Fibroblast of lung (primary cell): ENCODE measurements around the gene CPA5. TPM values are rescaled to one million over a fixed set of nuclear protein-coding genes. Genes with fewer than 3 reads are reported as not detected.
A peak's percentile ranks its signal among the peaks of the same experiment; 100 is the strongest.

ENCODE experiments used
- DNase-seq, 2 donors: peaks; one replicate each; pipeline versions ENCODE4 v3.0.0 to v3.0.0-alpha.2; 2010; ENCODE audit warnings: low read depth in 2 of 2
- H2AFZ ChIP-seq: 2 replicates; pipeline ENCODE4 v1.5.1; 2012; ENCODE audit warnings: low read length, control low read depth, inconsistent platforms
- H3K27ac ChIP-seq: 2 replicates; pipeline ENCODE4 v1.5.1; 2011; ENCODE audit warnings: low read length, control low read depth; ENCODE audit not compliant: insufficient read depth
- H3K27me3 ChIP-seq: 2 replicates; pipeline ENCODE4 v1.5.1; 2011; ENCODE audit warnings: mild to moderate bottlenecking, low read length; ENCODE audit not compliant: control insufficient read depth, insufficient read depth
- H3K36me3 ChIP-seq: 2 replicates; pipeline ENCODE4 v1.5.1; 2011; ENCODE audit warnings: low read length; ENCODE audit not compliant: control insufficient read depth, insufficient read depth
- H3K4me1 ChIP-seq: 2 replicates; pipeline ENCODE4 v1.5.1; 2011; ENCODE audit warnings: low read length; ENCODE audit not compliant: control insufficient read depth, insufficient read depth; ENCODE audit errors: extremely low read depth
- H3K4me2 ChIP-seq: 2 replicates; pipeline ENCODE4 v1.5.1; 2011; ENCODE audit warnings: low read length, control low read depth; ENCODE audit not compliant: insufficient read depth; ENCODE audit errors: extremely low read depth
- H3K4me3 ChIP-seq, 4 experiments: fragments of 200-600 bp in 1 of 4; sonication (generic) in 1 of 4; replicated peaks in 1 of 4; 2 replicates each; pipeline ENCODE4 v1.5.1; 2011 to 2016; ENCODE audit warnings: low read length in 4 of 4, low read depth in 3 of 4, mild to moderate bottlenecking in 3 of 4, control low read depth in 2 of 4, inconsistent platforms in 1 of 4, mixed read lengths in 1 of 4; ENCODE audit not compliant: insufficient read depth in 1 of 4; ENCODE audit errors: control extremely low read depth in 1 of 4
- H3K79me2 ChIP-seq: 2 replicates; pipeline ENCODE4 v1.5.1; 2012; ENCODE audit warnings: mild to moderate bottlenecking, low read length, inconsistent platforms; ENCODE audit not compliant: control insufficient read depth, insufficient read depth
- H3K9ac ChIP-seq: 2 replicates; pipeline ENCODE4 v1.5.1; 2011; ENCODE audit warnings: mild to moderate bottlenecking, low read length, control low read depth; ENCODE audit not compliant: insufficient read depth
- H3K9me3 ChIP-seq: 2 replicates; pipeline ENCODE4 v1.5.1; 2012; ENCODE audit warnings: low read depth, low read length; ENCODE audit not compliant: control insufficient read depth, insufficient read depth
- H4K20me1 ChIP-seq: 2 replicates; pipeline ENCODE4 v1.5.1; 2011; ENCODE audit warnings: low read length; ENCODE audit not compliant: control insufficient read depth, insufficient read depth; ENCODE audit errors: extremely low read depth
- EZH2 ChIP-seq: IDR thresholded peaks from 2 replicates; pipeline ENCODE4 v1.5.1; 2012; ENCODE audit warnings: low read length, control low read depth, mild to moderate bottlenecking; ENCODE audit errors: missing control alignments
- polyA plus RNA-seq, 2 donors: library from polyadenylated mRNA; depleted of rRNA in 1 of 2; stranded (reverse) in 1 of 2; unstranded in 1 of 2; fragments of >200 nt; gene quantifications; 2 replicates each; pipeline ENCODE4 v1.2.1, GENCODE V29; 2011 to 2012; ENCODE audit warnings: missing spikeins in 1 of 2
- total RNA-seq: library from RNA; depleted of rRNA; stranded (reverse); fragments of >200 nt; gene quantifications from 2 replicates; pipeline ENCODE4 v1.2.1, GENCODE V29; 2014
- TF ChIP-seq, protein P1 (sequence below), 2 donors: IDR thresholded peaks in 1 of 2; conservative IDR thresholded peaks in 1 of 2; 1 replicate in 1 of 2; 2 replicates in 1 of 2; pipeline ENCODE4 v1.5.1; 2011 to 2012; ENCODE audit warnings: low read length in 2 of 2, control low read depth in 1 of 2, inconsistent platforms in 1 of 2, low read depth in 1 of 2, mild to moderate bottlenecking in 1 of 2

Gene CPA5
- total and polyA plus RNA-seq, 2 donors (not counting 1 experiment from before 2014, with no cell fraction given), result not detected

DNA sequence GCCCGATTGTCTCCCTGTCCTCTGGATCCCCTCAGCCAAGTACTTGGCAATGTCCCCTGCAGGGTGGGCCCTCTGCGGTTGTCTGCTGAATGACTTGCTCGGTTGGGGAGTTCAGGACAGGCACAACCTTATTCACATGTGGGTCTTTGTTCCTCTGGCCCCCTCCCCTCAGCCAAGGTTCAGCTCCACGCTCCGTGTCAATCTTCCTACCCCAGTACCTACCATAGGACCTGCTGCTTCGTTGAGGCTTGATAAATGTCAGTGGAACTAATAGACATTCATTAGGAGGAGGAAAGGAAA is 7.1 kb downstream of the CPA5 start:
- Histone ChIP-seq H3K4me2 (no peak overlapping the region), H3K9me3 (no peaks in the 10 kb centered on the region), H3K27me3 (no peaks in the 10 kb centered on the region), H2AFZ (peak overlapping the region; percentile 1), H3K4me1 (peaks cover 40% of the 10 kb centered on the region), H3K9ac (no peak overlapping the region), H4K20me1 (no peaks in the 10 kb centered on the region), H3K4me3 (no peak overlapping the region), H3K27ac (peak overlapping the region; percentile 79), H3K36me3 (no peaks in the 10 kb centered on the region), H3K79me2 (no peaks in the 10 kb centered on the region)
- DNase-seq, result no peak
- no peak for TF ChIP-seq EZH2
- TF ChIP-seq, protein P1, sequence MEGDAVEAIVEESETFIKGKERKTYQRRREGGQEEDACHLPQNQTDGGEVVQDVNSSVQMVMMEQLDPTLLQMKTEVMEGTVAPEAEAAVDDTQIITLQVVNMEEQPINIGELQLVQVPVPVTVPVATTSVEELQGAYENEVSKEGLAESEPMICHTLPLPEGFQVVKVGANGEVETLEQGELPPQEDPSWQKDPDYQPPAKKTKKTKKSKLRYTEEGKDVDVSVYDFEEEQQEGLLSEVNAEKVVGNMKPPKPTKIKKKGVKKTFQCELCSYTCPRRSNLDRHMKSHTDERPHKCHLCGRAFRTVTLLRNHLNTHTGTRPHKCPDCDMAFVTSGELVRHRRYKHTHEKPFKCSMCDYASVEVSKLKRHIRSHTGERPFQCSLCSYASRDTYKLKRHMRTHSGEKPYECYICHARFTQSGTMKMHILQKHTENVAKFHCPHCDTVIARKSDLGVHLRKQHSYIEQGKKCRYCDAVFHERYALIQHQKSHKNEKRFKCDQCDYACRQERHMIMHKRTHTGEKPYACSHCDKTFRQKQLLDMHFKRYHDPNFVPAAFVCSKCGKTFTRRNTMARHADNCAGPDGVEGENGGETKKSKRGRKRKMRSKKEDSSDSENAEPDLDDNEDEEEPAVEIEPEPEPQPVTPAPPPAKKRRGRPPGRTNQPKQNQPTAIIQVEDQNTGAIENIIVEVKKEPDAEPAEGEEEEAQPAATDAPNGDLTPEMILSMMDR (conservative IDR thresholded peaks at IDR 0.05 in 1 of 2, IDR thresholded peaks at IDR 0.05 in 1 of 2; ENCODE audit: low read depth in 1 of 2, low read length in 2 of 2), result no peak

DNA sequence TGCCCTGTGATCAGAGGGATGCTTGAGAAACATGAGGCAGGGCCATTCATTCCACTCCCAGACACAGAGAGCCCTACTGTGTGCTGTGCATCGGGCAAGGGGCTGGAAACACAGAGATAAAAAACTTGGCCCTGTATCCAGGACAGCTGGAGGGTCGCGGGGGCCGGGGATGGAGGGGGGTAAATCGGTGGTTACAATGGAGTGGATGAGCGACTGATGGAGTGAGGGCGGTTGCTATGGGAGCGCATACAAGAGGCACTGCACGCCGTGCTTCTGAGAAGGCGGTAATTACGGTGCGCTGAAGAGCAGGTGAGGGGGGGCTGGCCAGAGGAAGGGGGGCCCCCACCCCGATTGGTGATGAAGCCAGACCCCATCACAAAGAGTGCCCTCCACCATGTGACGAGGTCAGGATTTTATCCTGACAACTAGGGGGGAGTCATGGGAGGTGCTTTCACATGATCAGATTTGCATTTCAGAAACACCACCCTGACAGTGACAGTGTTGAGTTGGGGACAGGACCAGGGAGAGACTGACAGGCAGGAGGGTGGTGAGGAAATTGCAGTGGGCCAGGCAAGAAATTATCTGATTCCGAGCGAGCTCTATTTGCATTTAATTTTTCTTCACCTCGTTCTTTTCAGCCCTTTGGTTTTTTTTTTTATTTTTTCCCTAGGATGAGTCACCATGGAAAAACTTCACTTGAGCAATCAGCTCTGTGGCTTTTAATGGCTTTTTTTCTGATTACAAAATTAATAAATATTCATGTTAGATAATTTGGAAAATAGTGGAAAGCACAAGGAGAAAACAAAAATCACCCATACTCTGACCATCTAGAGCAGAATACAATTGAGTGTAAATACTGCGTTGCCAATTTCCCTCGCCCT is 7.8 kb downstream of the CPA5 start:
- Histone ChIP-seq H3K36me3 (no peaks in the 10 kb centered on the region), H3K79me2 (no peaks in the 10 kb centered on the region), H3K27ac (peak overlapping the region; percentile 81), H3K4me1 (peaks cover 41% of the 10 kb centered on the region), H3K4me2 (peak overlapping the region; percentile 88), H3K9ac (peak overlapping the region; percentile 51), H3K9me3 (no peaks in the 10 kb centered on the region), H2AFZ (peak overlapping the region; percentile 54), H3K4me3 (peak overlapping the region in 1 of 4 experiments; percentile 11), H4K20me1 (no peaks in the 10 kb centered on the region), H3K27me3 (no peaks in the 10 kb centered on the region)
- TF ChIP-seq, protein P1 (conservative IDR thresholded peaks at IDR 0.05 in 1 of 2, IDR thresholded peaks at IDR 0.05 in 1 of 2; ENCODE audit: low read depth in 1 of 2, low read length in 2 of 2), result no peak
- TF ChIP-seq EZH2, result no peak
- peak; percentile 69 to 86 for DNase-seq

DNA sequence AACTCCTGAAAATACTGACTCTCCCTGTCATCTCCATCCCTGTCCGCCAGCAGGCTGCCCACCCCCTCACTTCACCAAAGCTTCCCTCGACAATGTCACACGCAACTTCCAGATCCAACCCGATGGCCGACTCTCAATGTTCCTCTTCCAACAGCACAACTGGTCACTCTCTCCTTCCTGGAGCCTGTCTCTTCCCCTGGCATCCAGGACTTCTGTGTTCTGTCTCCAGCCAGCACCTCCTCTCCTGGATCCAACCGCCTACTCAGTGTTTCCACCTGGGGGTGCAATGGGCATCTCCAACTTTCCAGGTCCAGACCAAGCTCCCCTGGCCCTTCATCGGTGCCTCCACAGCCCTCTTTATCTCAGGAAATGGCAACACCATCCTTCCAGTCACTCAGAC is 8.6 kb downstream of the CPA5 start:
- Histone ChIP-seq H2AFZ (no peak overlapping the region), H3K9ac (no peak overlapping the region), H3K36me3 (no peaks in the 10 kb centered on the region), H3K4me2 (no peak overlapping the region), H3K9me3 (no peaks in the 10 kb centered on the region), H3K27ac (peak overlapping the region; percentile 81), H3K79me2 (no peaks in the 10 kb centered on the region), H3K27me3 (no peaks in the 10 kb centered on the region), H4K20me1 (no peaks in the 10 kb centered on the region), H3K4me1 (peaks cover 41% of the 10 kb centered on the region), H3K4me3 (no peak overlapping the region)
- no peak for TF ChIP-seq EZH2
- TF ChIP-seq, protein P1 (conservative IDR thresholded peaks at IDR 0.05 in 1 of 2, IDR thresholded peaks at IDR 0.05 in 1 of 2; ENCODE audit: low read depth in 1 of 2, low read length in 2 of 2), result no peak
- no peak for DNase-seq
